Measurements from ENCODE around the gene HIRA. TPM values are rescaled to one million over a fixed set of nuclear protein-coding genes. Genes with fewer than 3 reads are reported as not detected.

Gene HIRA
- polyA plus RNA-seq, 2 of the 4 experiments (the other 2 are of a cell fraction), result 12.3 to 16.6 TPM

- no peak for ATAC-seq
- TF ChIP-seq NR3C1 (IDR thresholded peaks at IDR 0.05), result no peak
- no peak for TF ChIP-seq TFCP2L1 (CRISPR knock-in tag; IDR thresholded peaks at IDR 0.05)
- TF ChIP-seq EHMT2 (IDR thresholded peaks at IDR 0.05; ENCODE audit: low read depth), result no peak
- TF ChIP-seq ZFP36 (IDR thresholded peaks at IDR 0.05; ENCODE audit: borderline replicate concordance, partially characterized antibody), result no peak
- TF ChIP-seq CBX2 (IDR thresholded peaks at IDR 0.05; ENCODE audit: borderline replicate concordance, low read depth), result no peak
- TF ChIP-seq, protein P1, sequence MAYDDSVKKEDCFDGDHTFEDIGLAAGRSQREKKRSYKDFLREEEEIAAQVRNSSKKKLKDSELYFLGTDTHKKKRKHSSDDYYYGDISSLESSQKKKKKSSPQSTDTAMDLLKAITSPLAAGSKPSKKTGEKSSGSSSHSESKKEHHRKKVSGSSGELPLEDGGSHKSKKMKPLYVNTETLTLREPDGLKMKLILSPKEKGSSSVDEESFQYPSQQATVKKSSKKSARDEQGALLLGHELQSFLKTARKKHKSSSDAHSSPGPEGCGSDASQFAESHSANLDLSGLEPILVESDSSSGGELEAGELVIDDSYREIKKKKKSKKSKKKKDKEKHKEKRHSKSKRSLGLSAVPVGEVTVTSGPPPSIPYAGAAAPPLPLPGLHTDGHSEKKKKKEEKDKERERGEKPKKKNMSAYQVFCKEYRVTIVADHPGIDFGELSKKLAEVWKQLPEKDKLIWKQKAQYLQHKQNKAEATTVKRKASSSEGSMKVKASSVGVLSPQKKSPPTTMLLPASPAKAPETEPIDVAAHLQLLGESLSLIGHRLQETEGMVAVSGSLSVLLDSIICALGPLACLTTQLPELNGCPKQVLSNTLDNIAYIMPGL (CRISPR knock-in tag; IDR thresholded peaks at IDR 0.05; ENCODE audit: borderline replicate concordance), result no peak
- no peak for TF ChIP-seq RNF2 (IDR thresholded peaks at IDR 0.05; ENCODE audit: borderline replicate concordance, low read depth)
- no peak for TF ChIP-seq HDAC2 (IDR thresholded peaks at IDR 0.05)
- TF ChIP-seq RCOR1 (IDR thresholded peaks at IDR 0.05; ENCODE audit: low read depth, low read length), result no peak
- no peak for TF ChIP-seq EP300 (IDR thresholded peaks at IDR 0.05)
- TF ChIP-seq, protein P2, sequence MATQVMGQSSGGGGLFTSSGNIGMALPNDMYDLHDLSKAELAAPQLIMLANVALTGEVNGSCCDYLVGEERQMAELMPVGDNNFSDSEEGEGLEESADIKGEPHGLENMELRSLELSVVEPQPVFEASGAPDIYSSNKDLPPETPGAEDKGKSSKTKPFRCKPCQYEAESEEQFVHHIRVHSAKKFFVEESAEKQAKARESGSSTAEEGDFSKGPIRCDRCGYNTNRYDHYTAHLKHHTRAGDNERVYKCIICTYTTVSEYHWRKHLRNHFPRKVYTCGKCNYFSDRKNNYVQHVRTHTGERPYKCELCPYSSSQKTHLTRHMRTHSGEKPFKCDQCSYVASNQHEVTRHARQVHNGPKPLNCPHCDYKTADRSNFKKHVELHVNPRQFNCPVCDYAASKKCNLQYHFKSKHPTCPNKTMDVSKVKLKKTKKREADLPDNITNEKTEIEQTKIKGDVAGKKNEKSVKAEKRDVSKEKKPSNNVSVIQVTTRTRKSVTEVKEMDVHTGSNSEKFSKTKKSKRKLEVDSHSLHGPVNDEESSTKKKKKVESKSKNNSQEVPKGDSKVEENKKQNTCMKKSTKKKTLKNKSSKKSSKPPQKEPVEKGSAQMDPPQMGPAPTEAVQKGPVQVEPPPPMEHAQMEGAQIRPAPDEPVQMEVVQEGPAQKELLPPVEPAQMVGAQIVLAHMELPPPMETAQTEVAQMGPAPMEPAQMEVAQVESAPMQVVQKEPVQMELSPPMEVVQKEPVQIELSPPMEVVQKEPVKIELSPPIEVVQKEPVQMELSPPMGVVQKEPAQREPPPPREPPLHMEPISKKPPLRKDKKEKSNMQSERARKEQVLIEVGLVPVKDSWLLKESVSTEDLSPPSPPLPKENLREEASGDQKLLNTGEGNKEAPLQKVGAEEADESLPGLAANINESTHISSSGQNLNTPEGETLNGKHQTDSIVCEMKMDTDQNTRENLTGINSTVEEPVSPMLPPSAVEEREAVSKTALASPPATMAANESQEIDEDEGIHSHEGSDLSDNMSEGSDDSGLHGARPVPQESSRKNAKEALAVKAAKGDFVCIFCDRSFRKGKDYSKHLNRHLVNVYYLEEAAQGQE (IDR thresholded peaks at IDR 0.05), result no peak
- no peak for TF ChIP-seq PBX3 (IDR thresholded peaks at IDR 0.05)
- no peak for TF ChIP-seq USF2 (IDR thresholded peaks at IDR 0.05)
- no peak for TF ChIP-seq ZSCAN20 (CRISPR knock-in tag; IDR thresholded peaks at IDR 0.05)
- no peak for TF ChIP-seq RFX5 (IDR thresholded peaks at IDR 0.05)
- TF ChIP-seq CHD2 (IDR thresholded peaks at IDR 0.05; ENCODE audit: low read length, partially characterized antibody), result no peak
- CTCF ChIA-PET, result no interaction called here
- H3K4me2 ChIP-seq, result no peak overlapping the region
- H3K4me1 ChIP-seq, result no peaks in the 10 kb centered on the region
- FAIRE-seq, result no peak
- no peak for DNase-seq (ENCODE audit: low read depth in 1 of 2, low spot score in 1 of 2)
- POLR2A ChIA-PET, result no interaction called here
- no peaks in the 10 kb centered on the region for H3K9me3 ChIP-seq
- H3K4me3 ChIP-seq, result no peak overlapping the region
- 92% methylated on average over 7 of the region's 7 CpGs for WGBS (ENCODE audit: missing lambda C conversion rate)
- no peak overlapping the region for H3K27ac ChIP-seq
Measured at GRCh38 chr22:19361501-19362103, 69.9 kb downstream of the HIRA start.

DNA sequence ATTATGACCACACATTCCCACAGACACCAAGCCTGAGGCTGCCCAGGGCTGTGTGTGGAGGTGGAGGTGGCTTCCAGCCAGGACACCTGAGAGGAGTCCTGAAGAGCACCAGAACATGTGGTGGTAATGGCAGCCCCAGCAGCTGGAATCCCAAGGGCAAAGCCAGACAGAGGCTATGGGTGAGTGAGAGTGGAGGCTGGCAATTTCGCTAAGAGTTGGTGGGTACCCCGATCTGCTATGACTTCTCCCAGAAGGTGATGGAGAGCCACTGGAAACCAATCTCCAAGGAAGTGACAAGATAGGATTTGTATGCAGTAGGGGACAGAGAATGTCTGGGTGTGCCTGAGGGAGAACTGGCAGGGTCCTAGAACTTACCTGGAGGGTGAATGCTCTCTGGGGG, 70.7 kb downstream of the HIRA start:
- DNase-seq (ENCODE audit: low read depth in 1 of 2, low spot score in 1 of 2) (no peak), ATAC-seq (no peak), FAIRE-seq (no peak)
- no peak for TF ChIP-seq TP53 (CRISPR knock-in tag; IDR thresholded peaks at IDR 0.05)
- TF ChIP-seq RAD21 (conservative IDR thresholded peaks at IDR 0.05 in 1 of 2, IDR thresholded peaks at IDR 0.05 in 1 of 2), result no peak
- TF ChIP-seq E2F6 (IDR thresholded peaks at IDR 0.05; ENCODE audit: borderline replicate concordance, low read depth), result no peak
- no peak for TF ChIP-seq ZSCAN20 (CRISPR knock-in tag; IDR thresholded peaks at IDR 0.05)
- TF ChIP-seq CEBPB (IDR thresholded peaks at IDR 0.05), result no peak
- no peak for TF ChIP-seq PHF8 (IDR thresholded peaks at IDR 0.05; ENCODE audit: borderline replicate concordance, low read depth)
- TF ChIP-seq RFX5 (IDR thresholded peaks at IDR 0.05), result no peak
- TF ChIP-seq HOXB13 (CRISPR knock-in tag; IDR thresholded peaks at IDR 0.05; ENCODE audit: low read depth), result no peak
- TF ChIP-seq TFCP2L1 (CRISPR knock-in tag; IDR thresholded peaks at IDR 0.05), result no peak
- TF ChIP-seq ZC3H11A (IDR thresholded peaks at IDR 0.05), result no peak
- H3K4me1 ChIP-seq, result no peaks in the 10 kb centered on the region
- POLR2A ChIA-PET, result no interaction called here
- CTCF ChIA-PET, result no interaction called here
- no peaks in the 10 kb centered on the region for H3K9me3 ChIP-seq
- H3K4me2 ChIP-seq, result no peak overlapping the region
- WGBS (ENCODE audit: missing lambda C conversion rate), result 93% methylated on average over 2 of the region's 2 CpGs
- H3K27ac ChIP-seq, result no peak overlapping the region
- H3K4me3 ChIP-seq, result no peak overlapping the region

Data from A549 (cell line).